ENCODE results near the gene MS4A18.

The MS4A18 gene

DNA sequence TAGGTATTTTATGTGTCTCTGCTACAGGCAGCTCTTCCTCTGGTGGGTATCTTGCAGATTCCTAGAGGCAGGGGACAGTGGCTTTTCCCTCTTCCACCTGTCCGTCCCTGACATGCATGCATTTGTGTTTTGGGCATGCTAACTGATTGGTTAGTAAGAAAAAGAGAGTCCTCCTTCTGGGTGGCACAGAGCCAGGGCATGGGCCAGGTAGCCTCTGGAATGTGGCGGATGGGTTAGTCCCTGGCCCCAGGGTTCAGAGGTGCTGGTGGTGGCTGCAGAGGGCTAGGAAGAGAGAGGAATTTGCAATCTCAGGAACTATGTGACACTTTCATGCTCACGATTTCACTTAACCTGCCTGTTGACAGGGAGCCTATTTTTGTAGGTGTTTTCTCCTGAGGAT lies 26.4 kb downstream of the MS4A18 start:
- no peak overlapping the region for H3K4me3 ChIP-seq (ENCODE audit: low read depth in 1 of 2, low read length in 2 of 2)
- no peaks in the 10 kb centered on the region for H3K79me2 ChIP-seq (ENCODE audit: insufficient read depth, low read length)
- TF ChIP-seq, protein P1, sequence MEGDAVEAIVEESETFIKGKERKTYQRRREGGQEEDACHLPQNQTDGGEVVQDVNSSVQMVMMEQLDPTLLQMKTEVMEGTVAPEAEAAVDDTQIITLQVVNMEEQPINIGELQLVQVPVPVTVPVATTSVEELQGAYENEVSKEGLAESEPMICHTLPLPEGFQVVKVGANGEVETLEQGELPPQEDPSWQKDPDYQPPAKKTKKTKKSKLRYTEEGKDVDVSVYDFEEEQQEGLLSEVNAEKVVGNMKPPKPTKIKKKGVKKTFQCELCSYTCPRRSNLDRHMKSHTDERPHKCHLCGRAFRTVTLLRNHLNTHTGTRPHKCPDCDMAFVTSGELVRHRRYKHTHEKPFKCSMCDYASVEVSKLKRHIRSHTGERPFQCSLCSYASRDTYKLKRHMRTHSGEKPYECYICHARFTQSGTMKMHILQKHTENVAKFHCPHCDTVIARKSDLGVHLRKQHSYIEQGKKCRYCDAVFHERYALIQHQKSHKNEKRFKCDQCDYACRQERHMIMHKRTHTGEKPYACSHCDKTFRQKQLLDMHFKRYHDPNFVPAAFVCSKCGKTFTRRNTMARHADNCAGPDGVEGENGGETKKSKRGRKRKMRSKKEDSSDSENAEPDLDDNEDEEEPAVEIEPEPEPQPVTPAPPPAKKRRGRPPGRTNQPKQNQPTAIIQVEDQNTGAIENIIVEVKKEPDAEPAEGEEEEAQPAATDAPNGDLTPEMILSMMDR (IDR thresholded peaks at IDR 0.05; ENCODE audit: borderline replicate concordance, extremely low read depth, low read length, poor library complexity, severe bottlenecking) = no peak
- TF ChIP-seq EZH2 (IDR thresholded peaks at IDR 0.05; ENCODE audit: borderline replicate concordance, low read depth, low read length, severe bottlenecking) = no peak
- H3K4me1 ChIP-seq (ENCODE audit: insufficient read depth, low read length) = no peaks in the 10 kb centered on the region
- H3K9me3 ChIP-seq (ENCODE audit: insufficient read depth, low read length, severe bottlenecking) = no peaks in the 10 kb centered on the region
- no peaks in the 10 kb centered on the region for H3K27me3 ChIP-seq (ENCODE audit: insufficient read depth, low read length, poor library complexity)
- H4K20me1 ChIP-seq (ENCODE audit: insufficient read depth, low read length) = no peaks in the 10 kb centered on the region
- no peak overlapping the region for H2AFZ ChIP-seq (ENCODE audit: low read depth, low read length)
- no peaks in the 10 kb centered on the region for H3K36me3 ChIP-seq (ENCODE audit: insufficient read depth, low read length)
- H3K27ac ChIP-seq (ENCODE audit: low read length) = no peak overlapping the region
- ATAC-seq (ENCODE audit: insufficient read depth, low read depth) (no peak), DNase-seq (no peak)
- no peak overlapping the region for H3K4me2 ChIP-seq (ENCODE audit: insufficient read depth, low read length)
- no peak overlapping the region for H3K9ac ChIP-seq (ENCODE audit: low read depth, low read length)

DNA sequence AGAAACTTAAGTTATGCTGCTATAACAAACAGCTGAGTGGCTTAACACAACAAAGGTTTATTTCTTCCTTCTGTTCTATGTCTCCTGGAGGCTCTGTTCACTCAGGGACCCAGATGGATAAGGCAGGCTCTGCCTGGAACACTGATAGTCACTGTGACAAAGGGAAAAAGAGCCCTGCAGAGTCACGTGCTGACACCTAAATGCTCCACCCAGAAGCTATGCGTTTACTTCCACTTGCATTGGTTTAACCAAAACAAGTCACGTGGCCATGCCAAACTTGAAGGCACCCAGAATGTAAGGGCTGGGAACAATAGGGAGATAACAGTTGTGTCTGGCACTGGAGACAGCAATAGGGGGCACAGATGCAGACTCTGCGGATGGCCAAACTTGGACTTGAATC lies 28.8 kb downstream of the MS4A18 start:
- Histone ChIP-seq H2AFZ (ENCODE audit: low read depth, low read length) (no peak overlapping the region), H3K9ac (ENCODE audit: low read depth, low read length) (no peak overlapping the region), H4K20me1 (ENCODE audit: insufficient read depth, low read length) (no peaks in the 10 kb centered on the region), H3K4me2 (ENCODE audit: insufficient read depth, low read length) (no peak overlapping the region), H3K27ac (ENCODE audit: low read length) (no peak overlapping the region), H3K9me3 (ENCODE audit: insufficient read depth, low read length, severe bottlenecking) (no peaks in the 10 kb centered on the region), H3K4me3 (ENCODE audit: low read depth in 1 of 2, low read length in 2 of 2) (no peak overlapping the region), H3K27me3 (ENCODE audit: insufficient read depth, low read length, poor library complexity) (no peaks in the 10 kb centered on the region), H3K79me2 (ENCODE audit: insufficient read depth, low read length) (no peaks in the 10 kb centered on the region), H3K36me3 (ENCODE audit: insufficient read depth, low read length) (no peaks in the 10 kb centered on the region), H3K4me1 (ENCODE audit: insufficient read depth, low read length) (peaks cover 5% of the 10 kb centered on the region)
- TF ChIP-seq EZH2 (IDR thresholded peaks at IDR 0.05; ENCODE audit: borderline replicate concordance, low read depth, low read length, severe bottlenecking) = no peak
- TF ChIP-seq, protein P1 (IDR thresholded peaks at IDR 0.05; ENCODE audit: borderline replicate concordance, extremely low read depth, low read length, poor library complexity, severe bottlenecking) = no peak
- DNase-seq (no peak), ATAC-seq (ENCODE audit: insufficient read depth, low read depth) (no peak)

DNA sequence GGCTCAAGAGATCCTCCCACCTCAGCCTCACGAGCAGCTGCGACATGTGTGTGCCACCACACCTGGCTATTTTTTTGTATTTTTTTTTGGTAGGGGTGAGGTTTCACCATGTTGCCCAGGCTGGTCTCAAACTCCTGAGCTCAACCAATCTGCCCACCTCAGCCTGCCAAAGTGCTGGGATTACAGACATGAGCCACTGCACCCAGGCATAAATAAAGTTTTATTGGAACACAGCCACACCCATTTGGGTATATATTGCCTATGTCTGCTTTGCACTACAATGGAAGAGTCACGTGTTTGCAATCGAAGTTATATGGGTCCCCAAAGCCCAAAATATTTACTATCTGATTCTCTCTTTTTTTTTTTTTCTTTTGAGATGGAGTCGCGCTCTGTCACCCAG lies 30.4 kb downstream of the MS4A18 start:
- Histone ChIP-seq H3K27me3 (ENCODE audit: insufficient read depth, low read length, poor library complexity) (no peaks in the 10 kb centered on the region), H3K4me2 (ENCODE audit: insufficient read depth, low read length) (no peak overlapping the region), H3K79me2 (ENCODE audit: insufficient read depth, low read length) (no peaks in the 10 kb centered on the region), H3K4me3 (ENCODE audit: low read depth in 1 of 2, low read length in 2 of 2) (no peak overlapping the region), H2AFZ (ENCODE audit: low read depth, low read length) (no peak overlapping the region), H3K4me1 (ENCODE audit: insufficient read depth, low read length) (peaks cover 5% of the 10 kb centered on the region), H3K9ac (ENCODE audit: low read depth, low read length) (no peak overlapping the region), H3K36me3 (ENCODE audit: insufficient read depth, low read length) (no peaks in the 10 kb centered on the region), H3K9me3 (ENCODE audit: insufficient read depth, low read length, severe bottlenecking) (no peaks in the 10 kb centered on the region), H3K27ac (ENCODE audit: low read length) (no peak overlapping the region), H4K20me1 (ENCODE audit: insufficient read depth, low read length) (no peaks in the 10 kb centered on the region)
- no peak for DNase-seq
- no peak for TF ChIP-seq EZH2 (IDR thresholded peaks at IDR 0.05; ENCODE audit: borderline replicate concordance, low read depth, low read length, severe bottlenecking)
- TF ChIP-seq, protein P1 (IDR thresholded peaks at IDR 0.05; ENCODE audit: borderline replicate concordance, extremely low read depth, low read length, poor library complexity, severe bottlenecking) = no peak
- no peak for ATAC-seq (ENCODE audit: insufficient read depth, low read depth)
